ENCODE results near the gene PLD1.
"Not testable (repeated sequence)": the region's sequence is repeated elsewhere in the genome, so short reads cannot be mapped to it uniquely, and the experiment has no call there.

The PLD1 gene

DNA sequence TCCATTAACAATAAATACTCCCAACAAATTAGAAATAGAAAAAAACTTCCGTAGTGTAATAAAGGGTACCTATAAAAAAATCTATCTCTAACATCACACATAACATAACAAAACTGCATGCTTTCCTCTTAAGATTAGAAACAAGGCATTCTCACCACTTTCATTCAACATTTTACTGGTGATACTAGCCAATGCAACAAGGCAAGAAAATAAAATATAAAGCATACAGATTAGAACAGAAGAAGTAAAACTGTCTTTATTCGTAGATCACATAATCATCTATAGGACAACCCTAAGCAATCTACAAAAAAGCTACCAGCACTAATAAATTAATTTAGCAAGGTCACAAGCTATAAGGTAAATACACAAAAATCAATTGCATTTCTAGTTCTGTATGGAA is 107.1 kb downstream of the PLD1 start:
- DNase-seq, result no peak

DNA sequence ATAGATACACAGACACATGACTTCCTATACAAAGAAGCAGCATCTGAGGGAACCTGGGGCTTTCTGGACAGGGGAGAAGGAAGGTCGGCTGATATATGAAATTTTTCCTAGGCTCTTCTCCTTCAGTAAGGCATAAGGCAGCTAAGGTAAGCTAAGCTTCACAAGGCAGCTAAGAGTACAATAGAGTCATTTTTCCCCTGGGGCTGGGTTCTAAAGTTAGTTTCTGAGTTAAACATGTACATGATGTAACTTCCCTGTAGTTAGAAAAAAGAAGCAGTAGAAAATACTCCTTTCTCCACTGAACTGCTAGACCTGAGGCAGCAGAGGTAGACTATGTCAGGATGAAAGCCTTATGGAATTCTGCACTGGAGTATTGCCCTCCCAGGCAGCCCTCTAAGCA is 109.6 kb downstream of the PLD1 start:
- DNase-seq, result no peak

DNA sequence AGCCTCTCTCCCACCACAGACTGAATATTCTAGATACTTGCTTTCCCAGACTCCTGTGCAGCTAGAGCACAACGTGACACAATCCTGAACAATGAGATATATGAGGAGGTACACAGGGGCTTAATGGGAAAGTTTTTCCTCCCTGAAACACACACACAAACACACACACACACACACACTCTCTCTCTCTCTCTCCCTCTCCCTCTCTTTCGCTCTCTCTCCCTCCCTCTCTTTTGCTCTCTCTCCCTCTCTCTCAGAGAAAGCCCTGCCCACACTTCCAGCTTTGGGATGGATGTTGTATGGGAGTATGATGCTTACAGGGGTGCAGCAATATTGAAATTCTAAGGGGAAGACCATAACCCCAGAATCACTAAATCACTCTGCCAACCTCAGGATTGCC is 110.1 kb downstream of the PLD1 start:
- DNase-seq, result no peak

DNA sequence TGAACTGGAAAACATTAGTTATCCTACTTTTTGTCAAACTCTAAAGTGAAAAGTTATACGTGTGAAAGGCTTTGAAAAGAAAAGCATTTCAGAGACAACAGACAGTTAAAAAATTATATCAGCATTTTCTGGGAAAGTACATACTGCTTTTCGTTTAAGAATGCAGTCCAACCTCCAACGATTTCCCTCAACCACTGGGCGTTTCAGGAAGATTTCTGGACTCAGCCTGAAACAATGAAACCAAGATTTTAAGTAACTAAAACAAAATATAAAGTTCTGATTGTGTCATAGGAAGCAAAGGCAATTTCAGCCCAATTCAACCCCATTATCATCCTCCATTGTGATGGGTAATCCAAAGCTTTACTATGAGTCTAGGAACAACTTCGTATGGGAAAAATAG is 110.7 kb downstream of the PLD1 start:
- no peak for DNase-seq

DNA sequence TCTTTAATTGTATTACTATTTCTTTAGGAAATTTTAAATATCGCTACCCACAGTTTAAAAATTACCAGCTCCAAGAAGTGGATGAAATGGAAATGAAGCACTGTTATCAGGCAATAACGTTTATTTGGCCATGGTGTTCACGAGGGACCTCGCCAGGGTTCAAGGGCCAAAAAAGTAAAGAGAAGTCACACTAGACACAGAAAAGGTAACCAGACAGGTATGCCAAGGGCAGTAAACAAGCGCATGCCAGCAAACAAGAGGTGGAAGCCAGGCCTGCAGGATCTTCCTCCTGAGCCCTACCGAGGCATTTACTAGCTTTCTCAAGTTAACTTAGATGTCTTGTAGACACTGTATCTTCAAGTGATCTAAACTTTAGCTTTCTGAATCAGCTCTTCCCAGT is 113.5 kb downstream of the PLD1 start:
- no peak for DNase-seq

DNA sequence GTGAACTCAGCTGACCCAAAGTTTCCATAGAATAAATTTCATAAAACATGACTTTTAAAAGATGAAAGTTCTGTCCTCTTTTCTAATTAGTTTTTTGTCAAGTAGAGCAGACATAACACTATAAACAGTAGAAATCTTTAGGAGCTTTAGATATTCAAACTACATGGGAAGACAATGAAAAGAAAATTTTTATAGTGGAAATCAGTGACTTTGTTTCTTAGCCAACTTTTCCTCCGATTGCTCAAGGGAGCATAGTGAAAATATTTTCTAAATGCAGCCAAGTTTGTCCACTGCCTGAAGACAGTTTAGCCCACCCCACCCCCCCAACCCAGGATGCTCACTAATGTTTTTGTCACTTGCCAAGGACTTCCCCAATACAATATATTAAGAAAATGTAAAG is 114.9 kb downstream of the PLD1 start:
- no peak for DNase-seq

DNA sequence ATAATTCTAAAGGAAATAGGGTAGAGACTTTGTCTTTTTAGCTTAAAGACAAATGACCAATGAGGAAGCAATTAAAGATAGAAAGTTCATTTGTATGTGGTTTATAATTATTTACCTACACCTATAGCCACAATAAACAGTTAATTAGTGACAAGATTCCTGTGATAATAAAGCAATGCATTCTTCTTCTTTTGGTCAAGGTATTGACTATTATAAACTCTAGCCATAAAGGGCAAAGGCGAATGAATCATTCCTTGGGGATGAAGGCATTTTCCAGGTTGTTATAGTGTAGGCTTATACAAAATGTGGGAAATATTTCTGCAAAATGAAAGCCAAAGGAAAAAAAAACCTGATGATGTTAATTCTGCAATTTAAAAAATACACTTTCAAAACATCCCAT is 115.4 kb downstream of the PLD1 start:
- no peak for DNase-seq

DNA sequence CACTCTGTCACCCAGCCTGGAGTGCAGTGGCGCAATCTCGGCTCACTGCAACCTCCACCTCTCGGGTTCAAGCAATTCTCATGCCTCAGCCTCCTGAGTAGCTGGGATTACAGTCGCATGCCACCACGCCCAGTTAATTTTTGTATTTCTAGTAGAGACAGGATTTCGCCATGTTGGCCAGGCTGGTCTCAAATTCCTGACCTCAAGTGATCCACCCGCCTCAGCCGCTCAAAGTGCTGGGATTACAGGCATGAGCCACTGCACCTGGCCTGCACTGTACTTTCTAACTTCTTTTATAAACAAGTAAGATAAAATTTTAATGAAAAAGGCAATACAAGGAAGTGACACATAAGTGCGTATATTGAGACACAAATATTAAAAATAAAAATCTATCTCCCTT is 117.7 kb downstream of the PLD1 start:
- DNase-seq, result not testable (repeated sequence)

DNA sequence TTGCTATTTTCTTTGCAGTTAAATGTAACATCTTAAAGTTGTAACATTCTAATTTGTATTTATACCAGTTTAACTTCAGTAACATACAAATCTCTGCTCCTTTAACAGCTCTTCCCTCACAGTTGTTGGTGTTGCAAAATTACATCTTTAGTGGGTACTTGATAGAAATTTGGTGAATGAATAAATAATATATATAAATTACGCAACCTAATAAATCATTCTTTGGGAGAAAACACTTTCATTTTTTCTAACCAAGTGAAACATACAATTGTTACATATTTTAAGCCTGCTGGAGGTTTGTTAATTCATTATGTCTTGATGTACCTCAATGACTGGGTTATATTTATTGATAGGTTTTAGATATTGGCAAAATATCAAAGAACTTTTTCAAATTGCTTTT is 118.8 kb downstream of the PLD1 start:
- DNase-seq, result no peak

DNA sequence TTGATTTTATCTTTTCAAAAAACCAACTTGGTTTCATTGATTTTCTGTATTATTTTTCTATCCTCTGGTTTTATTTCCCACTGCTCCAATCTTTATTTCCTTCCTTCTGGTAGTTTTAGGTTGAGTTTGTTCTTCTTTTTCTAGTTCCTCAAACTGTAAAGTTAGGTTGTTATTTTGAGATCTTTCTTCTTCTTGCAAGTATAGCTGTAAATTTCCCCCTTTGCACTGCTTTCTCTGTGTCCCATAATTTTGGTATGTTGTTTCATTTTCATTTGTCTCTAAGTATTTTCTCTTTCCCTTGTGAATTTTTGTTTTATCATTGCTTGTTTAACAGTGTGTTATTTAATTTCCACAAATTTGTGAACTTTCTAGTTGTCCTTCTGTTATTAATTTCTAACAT is 120.0 kb downstream of the PLD1 start:
- DNase-seq, result no peak

DNA sequence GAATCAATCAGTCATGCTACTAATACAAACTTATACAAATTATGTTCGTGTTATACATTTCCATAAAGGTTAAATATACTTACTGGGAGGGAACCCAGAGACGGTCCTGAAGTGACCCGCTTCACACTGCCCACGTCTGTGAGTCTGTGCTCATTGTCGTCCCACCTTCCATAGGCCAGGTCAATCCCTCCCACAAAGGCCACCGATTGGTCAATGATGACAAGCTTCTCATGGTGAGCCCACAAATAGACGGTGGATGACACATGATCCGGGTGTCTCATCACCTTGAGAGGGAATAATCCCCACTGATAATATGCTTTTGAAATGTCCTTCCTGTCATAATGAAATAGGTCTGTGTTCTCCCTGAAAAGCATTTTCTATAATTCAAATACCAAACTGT is 121.7 kb downstream of the PLD1 start:
- no peak for DNase-seq

DNA sequence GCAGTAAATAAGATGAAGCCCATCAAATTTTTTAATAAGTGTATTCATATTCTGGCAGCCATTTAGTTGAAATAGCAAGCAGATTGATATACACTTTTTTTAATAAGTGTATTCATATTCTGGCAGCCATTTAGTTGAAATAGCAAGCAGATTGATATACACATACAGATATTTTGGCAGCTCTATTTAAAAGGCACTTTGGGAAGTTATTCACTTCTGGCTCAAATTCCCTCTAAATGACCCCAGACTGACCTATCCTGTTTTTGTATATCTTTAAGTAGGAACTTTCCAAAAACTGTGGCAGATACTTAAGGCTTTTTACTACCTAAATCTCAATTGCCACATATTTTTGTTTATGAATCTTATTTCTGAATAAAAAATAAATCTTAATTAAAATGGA is 122.3 kb downstream of the PLD1 start:
- no peak for DNase-seq

DNA sequence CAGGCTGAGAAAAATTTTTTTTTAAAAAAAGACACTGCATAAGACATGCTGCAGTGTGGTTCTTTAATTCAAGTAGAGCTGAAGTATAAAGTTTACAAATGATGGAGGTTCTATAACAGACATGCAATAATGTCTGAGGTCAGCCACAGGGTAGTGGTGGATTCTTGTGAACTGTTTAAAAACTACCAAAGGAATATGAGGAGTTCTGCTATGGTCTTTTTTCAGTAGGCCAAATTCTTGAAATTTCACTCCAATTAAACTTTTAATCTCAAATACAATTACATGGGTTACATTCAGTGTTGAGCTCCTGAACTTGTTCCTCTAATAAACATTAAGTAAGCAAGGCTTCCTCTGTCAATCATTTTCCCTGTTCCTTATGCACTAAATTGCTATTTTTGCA is 122.7 kb downstream of the PLD1 start:
- no peak for DNase-seq

DNA sequence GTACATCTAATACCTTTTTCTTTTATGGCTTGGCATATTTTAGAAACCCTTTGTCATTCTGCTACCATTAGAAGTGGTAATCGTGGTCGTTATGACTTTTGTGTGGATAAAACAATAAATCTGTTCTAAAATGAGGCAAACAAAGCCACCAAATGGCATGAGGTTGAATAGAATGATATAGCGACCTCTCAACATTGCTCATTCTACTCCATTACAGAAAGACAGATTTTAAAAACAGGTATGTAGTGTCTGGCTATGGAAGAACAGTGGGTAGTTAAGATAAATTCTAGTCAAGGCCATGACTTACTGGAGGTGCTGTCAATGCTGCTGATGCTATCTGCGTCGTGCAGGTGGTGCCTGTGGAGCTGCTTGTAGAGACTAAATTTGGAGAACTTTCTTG is 123.2 kb downstream of the PLD1 start:
- no peak for DNase-seq

DNA sequence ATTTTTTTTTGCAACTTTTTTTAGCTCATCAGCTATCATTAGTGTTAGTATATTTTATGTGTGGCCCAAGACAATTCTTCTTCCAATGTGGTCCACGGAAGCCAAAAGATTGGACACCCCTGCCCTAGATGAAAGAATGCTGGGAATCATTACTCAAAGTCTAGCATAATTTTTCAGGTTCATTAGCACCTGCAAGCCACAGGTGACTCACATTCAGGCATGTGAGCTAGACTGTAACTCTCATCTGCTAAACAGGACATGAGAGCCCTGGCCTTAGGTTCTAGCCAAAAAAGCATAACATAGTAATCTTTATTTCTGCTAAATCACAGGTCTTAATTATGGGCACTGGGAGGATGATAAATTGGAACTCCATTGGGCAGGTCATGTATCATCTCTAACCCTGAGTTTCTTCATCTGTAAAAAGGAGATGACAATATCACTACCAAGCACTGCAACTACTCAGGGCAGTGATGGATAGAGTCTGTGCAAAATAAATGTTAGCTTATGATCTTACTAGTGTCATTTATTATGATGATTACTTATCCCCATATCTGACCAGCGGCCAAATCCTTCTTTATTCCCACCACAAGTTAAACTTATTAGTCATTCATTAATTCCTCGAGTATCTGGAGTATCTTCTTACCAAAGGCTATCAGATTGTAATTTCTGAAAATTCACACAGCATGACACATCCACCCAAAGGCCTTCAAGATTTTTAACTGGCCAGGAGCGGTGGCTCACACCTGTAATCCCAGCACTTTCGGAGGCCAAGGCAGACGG is 125.0 kb downstream of the PLD1 start:
- no peak for DNase-seq

DNA sequence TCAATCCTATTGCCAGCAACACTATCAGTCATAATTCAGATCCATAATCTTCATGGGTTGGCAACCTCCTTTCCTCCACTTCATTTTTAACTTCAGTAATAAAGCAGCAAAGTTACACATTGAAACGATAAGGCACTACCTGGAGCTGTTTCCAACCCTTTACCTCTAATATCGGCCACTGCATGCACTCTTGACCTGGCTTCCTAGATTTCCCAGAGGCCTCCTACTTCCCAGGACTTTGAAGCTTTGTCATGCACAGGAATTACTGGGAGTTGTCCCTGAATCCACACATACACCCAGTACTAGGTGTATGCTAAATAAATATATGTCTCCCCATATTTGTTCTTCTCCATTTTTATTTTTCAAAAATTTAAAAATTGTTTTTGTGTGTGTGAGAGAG is 126.1 kb downstream of the PLD1 start:
- no peak for DNase-seq

DNA sequence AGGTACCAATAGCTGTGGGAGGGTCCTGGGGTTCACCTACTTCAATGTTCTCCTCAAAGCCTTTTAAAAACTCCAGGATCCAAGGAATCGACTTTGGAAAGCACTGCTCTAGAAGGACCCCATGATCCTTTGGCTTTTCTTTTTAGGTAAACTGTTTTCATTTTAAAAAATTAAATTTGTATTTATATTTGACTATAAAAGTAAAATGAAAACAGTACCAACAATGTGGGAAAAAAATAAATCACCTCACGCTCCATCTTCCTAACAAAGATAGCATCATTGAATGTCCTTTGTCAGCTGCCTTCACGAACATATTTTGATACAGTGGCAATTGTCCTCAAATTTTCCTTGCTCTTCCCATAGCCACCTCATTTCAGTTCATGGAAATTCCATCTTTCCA is 127.5 kb downstream of the PLD1 start:
- DNase-seq, result no peak

DNA sequence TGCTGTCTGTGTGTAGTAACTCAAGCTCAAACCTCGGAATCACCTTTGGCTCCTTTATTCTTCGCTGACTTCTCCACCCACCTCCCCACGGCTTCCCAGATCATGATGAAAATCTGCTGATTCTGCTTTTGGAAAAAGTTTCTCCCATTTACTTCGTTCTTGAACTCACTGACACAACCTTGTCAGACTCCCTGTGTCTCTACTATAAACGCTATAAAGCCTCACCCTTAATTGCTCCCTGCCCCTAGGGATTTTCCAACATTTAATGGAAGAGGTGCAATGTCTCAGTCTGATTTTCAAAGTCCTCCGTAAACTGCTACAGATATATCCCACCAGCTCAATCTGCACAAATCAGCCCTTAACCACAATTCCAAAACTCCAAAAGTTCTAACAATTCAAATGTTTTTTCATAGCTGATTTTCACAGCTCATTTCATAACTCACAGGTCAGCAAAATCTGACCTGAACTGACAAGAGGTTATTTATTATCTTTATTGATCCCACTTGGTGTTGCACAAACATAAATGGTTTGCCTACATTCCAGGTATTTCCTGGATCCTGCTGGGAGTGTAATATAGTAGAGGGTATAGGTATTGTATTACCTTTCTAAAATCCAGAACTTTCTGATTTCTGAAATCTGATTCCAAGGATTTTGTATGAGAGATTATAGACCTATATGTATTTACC is 129.4 kb downstream of the PLD1 start:
- DNase-seq, result no peak

DNA sequence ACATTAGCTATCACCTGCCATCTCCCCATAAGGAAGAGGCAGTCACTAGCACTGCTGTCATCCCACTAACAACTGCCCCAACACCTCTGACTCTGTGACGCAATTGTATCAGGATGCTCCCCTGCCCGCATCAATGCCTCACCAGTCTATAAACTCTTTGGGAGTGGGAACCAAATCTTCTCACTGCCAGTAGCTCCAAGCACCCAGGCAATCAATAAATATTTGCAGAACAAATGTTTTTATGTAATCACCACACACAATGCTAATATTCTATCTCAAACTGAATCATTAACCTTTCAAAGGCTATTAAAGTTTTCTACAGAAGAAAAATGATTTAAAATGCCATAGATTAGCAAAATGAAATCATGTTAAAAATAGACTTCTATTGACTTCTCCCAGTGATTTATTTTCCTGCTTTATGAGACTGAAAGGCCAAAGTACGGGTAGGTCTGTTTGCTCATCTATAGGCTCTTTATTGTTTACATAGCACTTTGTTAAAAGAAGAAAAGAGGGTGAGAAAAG is 131.3 kb downstream of the PLD1 start:
- no peak for DNase-seq

DNA sequence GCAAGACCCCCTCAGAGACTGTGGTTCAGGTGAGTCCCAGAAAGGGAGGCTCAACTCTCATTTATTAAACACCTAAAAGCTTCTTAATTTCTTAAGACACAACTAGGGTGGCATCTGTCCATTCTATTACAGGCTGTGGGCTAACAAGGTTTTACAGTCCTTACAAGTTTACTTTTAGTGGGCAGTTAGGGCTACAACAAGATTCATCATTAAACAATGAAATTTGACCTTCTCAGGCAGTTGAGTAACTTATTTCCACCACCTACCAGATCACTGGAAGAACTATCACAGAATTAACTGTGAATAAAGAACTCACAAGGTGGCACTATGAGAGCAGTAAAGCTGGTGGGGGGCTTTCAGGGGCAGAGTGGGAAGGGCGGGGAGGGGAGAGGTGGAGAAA is 132.6 kb downstream of the PLD1 start:
- no peak for DNase-seq

DNA sequence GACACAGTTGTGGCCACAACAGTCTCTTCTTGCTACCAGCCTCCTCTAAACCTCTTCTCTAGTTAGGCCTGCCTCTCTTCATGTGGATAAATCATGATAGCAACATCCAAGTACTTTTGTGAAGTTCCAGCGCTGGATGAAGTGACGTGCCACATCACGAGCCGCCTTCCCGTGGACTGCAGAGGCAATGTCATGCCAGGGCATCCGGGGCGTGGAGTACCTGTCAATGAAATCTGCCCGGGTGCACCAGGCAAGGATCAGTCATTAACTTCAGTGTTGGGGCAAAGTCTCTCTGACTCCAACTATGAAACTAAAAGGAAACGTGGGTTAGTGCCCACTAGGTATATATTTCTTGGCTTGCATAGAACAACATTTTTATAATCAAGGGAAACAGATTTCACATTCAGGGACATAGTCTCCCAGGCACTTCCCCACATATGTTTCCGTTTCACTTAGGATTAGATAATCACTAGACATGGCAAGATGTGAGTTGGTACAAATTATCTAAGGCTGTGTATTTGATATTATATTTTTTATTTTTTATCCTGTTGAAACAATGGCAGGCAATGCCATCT is 133.6 kb downstream of the PLD1 start:
- DNase-seq, result no peak

DNA sequence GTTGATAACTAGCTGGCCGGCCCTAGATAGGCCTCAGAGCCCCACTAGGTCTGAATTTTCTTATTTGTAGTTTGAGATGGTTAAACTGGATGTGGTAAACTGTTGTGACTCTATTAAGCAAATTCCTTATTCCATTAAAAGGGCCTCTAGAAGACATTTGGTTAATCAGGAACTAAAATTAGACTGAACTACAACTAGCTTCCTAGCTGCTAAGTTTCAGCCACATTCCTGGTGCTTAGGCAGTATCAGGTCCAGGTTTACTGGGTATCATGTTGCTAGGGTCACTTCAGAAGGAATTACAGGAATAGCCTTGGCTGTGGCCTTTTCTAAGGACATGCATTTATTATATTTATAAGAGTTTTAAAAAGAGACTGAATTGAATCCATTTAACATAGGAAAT is 136.3 kb downstream of the PLD1 start:
- no peak for DNase-seq

DNA sequence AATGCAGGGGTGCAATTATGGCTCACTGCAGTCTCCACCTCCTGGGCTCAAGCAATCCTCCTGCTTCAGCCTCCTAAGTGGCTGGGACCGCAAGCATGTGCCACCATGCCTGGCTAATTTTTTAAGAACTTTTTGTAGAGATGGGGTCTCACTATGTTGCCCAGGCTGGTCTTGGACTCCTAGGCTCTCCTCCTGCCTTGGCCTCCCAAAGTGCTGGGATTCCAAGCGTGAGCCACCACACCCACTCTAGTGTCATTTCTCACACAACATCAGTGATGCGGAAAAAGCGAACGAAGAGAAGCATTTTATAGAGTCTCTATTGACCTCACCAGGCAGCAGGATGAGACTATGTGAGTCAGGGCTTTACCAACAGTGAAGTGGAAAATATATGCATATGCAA is 137.7 kb downstream of the PLD1 start:
- no peak for DNase-seq

All from anterior cingulate cortex (tissue), 58 donors.